MM.1S (cell line): Measurements from ENCODE around the gene OLFML1.

Experiments
- DNase-seq: peaks from one replicate; pipeline ENCODE4 v3.0.0-alpha.2; 2015
- H2AFZ ChIP-seq: fragments of 300-600 bp; sonication (generic); 2 replicates; pipeline ENCODE4 v1.6.0; 2016; ENCODE audit warnings: antibody characterized with exemption, low read length
- H3F3A ChIP-seq: fragments of 300-600 bp; sonication (generic); 2 replicates; pipeline ENCODE4 v1.6.1; 2016; ENCODE audit warnings: mild to moderate bottlenecking, antibody characterized with exemption, low read length, moderate library complexity, mixed read lengths; ENCODE audit not compliant: insufficient read depth
- H3K27ac ChIP-seq: fragments of 300-600 bp; sonication (generic); 2 replicates; pipeline ENCODE4 v1.5.1; 2016; ENCODE audit warnings: mild to moderate bottlenecking, low read length
- H3K27me3 ChIP-seq: fragments of 300-600 bp; sonication (generic); replicated peaks from 2 replicates; pipeline ENCODE4 v1.6.0; 2016; ENCODE audit warnings: low read length; ENCODE audit not compliant: insufficient read depth
- H3K36me3 ChIP-seq: fragments of 300-600 bp; sonication (generic); replicated peaks from 2 replicates; pipeline ENCODE4 v1.6.1; 2016; ENCODE audit warnings: mild to moderate bottlenecking, low read length, mixed read lengths; ENCODE audit not compliant: insufficient read depth
- H3K4me1 ChIP-seq: fragments of 300-600 bp; sonication (generic); 2 replicates; pipeline ENCODE4 v1.6.1; 2016; ENCODE audit warnings: low read length, mixed read lengths
- H3K4me2 ChIP-seq: fragments of 300-600 bp; sonication (generic); 2 replicates; pipeline ENCODE4 v1.6.0; 2016; ENCODE audit warnings: low read depth, low read length
- H3K4me3 ChIP-seq: fragments of 300-600 bp; sonication (generic); 2 replicates; pipeline ENCODE4 v1.5.1; 2016; ENCODE audit warnings: low read length, mixed read lengths
- H3K79me2 ChIP-seq: fragments of 300-600 bp; sonication (generic); 2 replicates; pipeline ENCODE4 v1.6.1; 2016; ENCODE audit warnings: mixed run types, low read length, mixed read lengths
- H3K9ac ChIP-seq: fragments of 300-600 bp; sonication (generic); 2 replicates; pipeline ENCODE4 v1.6.1; 2016; ENCODE audit warnings: low read length, mixed read lengths
- H3K9me2 ChIP-seq: fragments of 300-600 bp; sonication (generic); replicated peaks from 2 replicates; pipeline ENCODE4 v1.6.1; 2016; ENCODE audit warnings: mild to moderate bottlenecking, low read length, mixed read lengths; ENCODE audit not compliant: insufficient read depth
- H3K9me3 ChIP-seq: fragments of 300-600 bp; sonication (generic); replicated peaks from 2 replicates; pipeline ENCODE4 v1.6.1; 2016; ENCODE audit warnings: mild to moderate bottlenecking, low read length, mixed read lengths; ENCODE audit not compliant: insufficient read depth
- H4K20me1 ChIP-seq: fragments of 300-600 bp; sonication (generic); 2 replicates; pipeline ENCODE4 v1.6.1; 2016; ENCODE audit warnings: mild to moderate bottlenecking, low read length, moderate library complexity, mixed read lengths; ENCODE audit not compliant: insufficient read depth
- CTCF ChIP-seq: fragments of 300-600 bp; sonication (generic); IDR thresholded peaks from 2 replicates; pipeline ENCODE4 v1.5.1; 2016; ENCODE audit warnings: antibody characterized with exemption, low read length, mixed read lengths
- EZH2 ChIP-seq: fragments of 300-600 bp; sonication (generic); optimal IDR thresholded peaks from 2 replicates; pipeline ENCODE3; 2017; ENCODE audit warnings: low read depth, mild to moderate bottlenecking, antibody characterized with exemption, low read length, mixed read lengths
- EZH2phosphoT487 ChIP-seq: fragments of 300-600 bp; sonication (generic); IDR thresholded peaks from 2 replicates; pipeline ENCODE4 v1.6.1; 2018; ENCODE audit warnings: antibody characterized with exemption, low read length

Gene OLFML1

GRCh38 chr11:7485186-7486097 lies at the start of gene OLFML1:
OLFML1 (plus strand) TSS chr11:7485506; CDS start chr11:7485876, 370 bp downstream.
- Histone ChIP-seq H3K9me3 (no peaks in the 10 kb centered on the region), H3K27ac (no peak within 1 kb of the TSS), H3K4me1 (no peaks in the 10 kb centered on the region), H4K20me1 (no peaks in the 10 kb centered on the region), H3F3A (no peaks in the 10 kb centered on the region), H3K9me2 (no peaks in the 10 kb centered on the region), H3K4me2 (no peak within 1 kb of the TSS), H3K36me3 (no peaks in the 10 kb centered on the region), H3K4me3 (no peak within 1 kb of the TSS), H3K27me3 (no peaks in the 10 kb centered on the region), H3K79me2 (no peaks in the 10 kb centered on the region), H2AFZ (no peak within 1 kb of the TSS), H3K9ac (no peak within 1 kb of the TSS)
- TF ChIP-seq EZH2phosphoT487, result no peak
- TF ChIP-seq CTCF, result no peak
- TF ChIP-seq EZH2, result no peak
- no peak for DNase-seq

- Histone ChIP-seq H3K79me2 (no peaks in the 10 kb centered on the region), H3K36me3 (no peaks in the 10 kb centered on the region), H3K4me2 (no peak overlapping the region), H3K27ac (no peak overlapping the region), H4K20me1 (no peaks in the 10 kb centered on the region), H2AFZ (0 out of 2 replicates have a peak overlapping the region, but pooled peaks have one; percentile 17), H3K4me1 (no peaks in the 10 kb centered on the region), H3K9ac (no peak overlapping the region), H3K4me3 (no peak overlapping the region), H3F3A (no peaks in the 10 kb centered on the region), H3K27me3 (no peaks in the 10 kb centered on the region), H3K9me2 (no peaks in the 10 kb centered on the region), H3K9me3 (no peaks in the 10 kb centered on the region)
- DNase-seq, result no peak
- TF ChIP-seq EZH2 (no peak), EZH2phosphoT487 (no peak), CTCF (no peak)
These were observed 49.2 kb upstream of the OLFML1 start for GRCh38 chr11:7436146-7436545.

- H2AFZ ChIP-seq, result 0 out of 2 replicates have a peak overlapping the region, but pooled peaks have one; percentile 17
These were observed 48.6 kb upstream of the OLFML1 start for GRCh38 chr11:7436657-7437056.

More at GRCh38 chr11:7436657-7437056, 48.6 kb upstream of the OLFML1 start:
- Histone ChIP-seq H3K9me3 (no peaks in the 10 kb centered on the region), H4K20me1 (no peaks in the 10 kb centered on the region), H3K27me3 (no peaks in the 10 kb centered on the region), H3F3A (no peaks in the 10 kb centered on the region), H3K4me2 (peak overlapping the region; percentile 11; the same call in 1 of the 2 replicates), H3K4me1 (no peaks in the 10 kb centered on the region), H3K9ac (no peak overlapping the region), H3K36me3 (no peaks in the 10 kb centered on the region), H3K79me2 (no peaks in the 10 kb centered on the region), H3K9me2 (no peaks in the 10 kb centered on the region), H3K4me3 (no peak overlapping the region), H3K27ac (no peak overlapping the region)
- DNase-seq, result peak; percentile 36
- TF ChIP-seq EZH2, result no peak
- TF ChIP-seq CTCF, result no peak
- TF ChIP-seq EZH2phosphoT487, result no peak
